Activated T-cell treated with anti-CD3 and anti-CD28 coated beads for 48 hours (primary cell): Measurements from ENCODE around the gene KRI1.

ENCODE experiments used
- DNase-seq: peaks from one replicate; pipeline ENCODE4 v3.0.0-alpha.2; 2020; ENCODE audit warnings: low read depth

Gene KRI1

GRCh38 chr19:10518444-10519361 lies 47.1 kb downstream of the KRI1 start:
- DNase-seq: no peak

- no peak for DNase-seq
Observed at GRCh38 chr19:10517760-10518443, 47.9 kb downstream of the KRI1 start.

GRCh38 chr19:10517361-10517759 lies 48.5 kb downstream of the KRI1 start, which contains the start of gene S1PR5:
Gene S1PR5 (minus strand): TSS chr19:10517447. CDS start chr19:10515011, 2,436 bp downstream.
- no peak for DNase-seq

GRCh38 chr19:10516671-10517286 lies 49.0 kb downstream of the KRI1 start:
- no peak for DNase-seq

- no peak for DNase-seq
Observed at GRCh38 chr19:10516064-10516385, 49.8 kb downstream of the KRI1 start.

- peak; percentile 54 for DNase-seq
Observed at GRCh38 chr19:10514211-10515145, 51.3 kb downstream of the KRI1 start.

GRCh38 chr19:10513223-10513622 lies 52.6 kb downstream of the KRI1 start:
- no peak for DNase-seq

GRCh38 chr19:10510301-10510802 lies 55.5 kb downstream of the KRI1 start:
- peak; percentile 49 for DNase-seq

GRCh38 chr19:10508707-10509106 lies 57.1 kb downstream of the KRI1 start:
- DNase-seq: peak; percentile 35

- no peak for DNase-seq
Observed at GRCh38 chr19:10508036-10508435, 57.8 kb downstream of the KRI1 start.

GRCh38 chr19:10505583-10506229 lies 60.1 kb downstream of the KRI1 start:
- peak; percentile 78 for DNase-seq
